HG02759 (cell line): Measurements from ENCODE around the gene CASP4.
"Not testable (repeated sequence)": the region's sequence is repeated elsewhere in the genome, so short reads cannot be mapped to it uniquely, and the experiment has no call there.

Experiments used
- ATAC-seq: cut with Tn5 transposase; IDR thresholded peaks from one replicate; pipeline ENCODE4 v1.9.1; 2021; ENCODE audit warnings: mild to moderate bottlenecking, moderate library complexity; ENCODE audit not compliant: unreplicated experiment

CASP4 gene

DNA sequence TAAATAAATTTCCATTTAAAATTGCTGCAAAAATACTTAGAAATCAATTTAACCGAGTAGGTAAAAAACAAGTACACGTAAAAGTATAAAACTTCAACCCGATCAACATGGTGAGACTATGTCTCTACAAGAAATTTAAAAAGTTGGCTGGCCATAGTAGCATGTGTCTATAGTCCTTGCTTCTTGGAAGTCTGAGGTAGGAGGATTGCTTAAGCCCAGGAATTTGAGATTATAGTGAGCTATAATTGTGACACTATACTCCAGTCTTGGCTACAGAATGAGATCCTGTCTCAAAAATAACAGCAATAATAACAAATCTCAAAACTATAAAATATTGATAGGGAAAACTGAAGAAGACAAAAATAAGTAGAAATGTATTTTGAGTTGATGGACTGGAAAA, 11.1 kb downstream of the CASP4 start:
- no peak for ATAC-seq

DNA sequence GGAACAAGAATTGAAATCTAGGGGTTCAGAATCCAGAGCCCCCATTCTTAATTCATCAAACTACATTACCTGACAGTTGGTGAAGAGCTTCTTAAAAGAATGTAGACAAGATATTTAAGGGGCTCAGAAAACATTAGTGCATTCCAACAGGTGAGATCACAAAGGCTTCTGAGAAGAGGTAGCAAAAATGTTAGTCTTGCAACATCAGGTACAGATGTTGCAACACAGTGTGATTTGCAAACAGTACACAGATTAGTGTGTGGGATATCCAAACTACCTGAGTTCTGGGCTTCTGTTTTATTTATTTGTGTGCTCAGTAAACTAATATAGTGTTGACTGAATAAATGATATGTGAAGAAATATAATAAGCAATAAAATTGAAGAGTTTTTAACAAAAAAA, 11.8 kb downstream of the CASP4 start:
- no peak for ATAC-seq

DNA sequence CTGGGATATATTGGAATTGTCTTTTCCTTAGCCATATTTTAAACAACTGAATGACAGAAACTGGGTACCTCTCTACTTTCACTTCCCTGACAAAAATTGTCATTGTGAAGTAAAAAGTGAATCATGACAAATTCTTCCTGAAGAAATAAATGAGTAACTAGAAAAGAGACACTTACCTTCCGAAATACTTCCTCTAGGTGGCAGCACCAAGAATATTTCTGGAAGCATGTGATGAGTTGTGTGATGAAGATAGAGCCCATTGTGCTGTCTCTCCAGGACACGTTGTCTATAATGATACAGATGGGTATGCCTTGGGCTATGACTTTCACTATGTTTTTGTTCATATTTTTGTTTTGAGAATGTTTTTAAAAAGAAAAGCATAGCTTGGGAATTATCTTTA, 21.5 kb downstream of the CASP4 start:
- peak; percentile 95 for ATAC-seq

DNA sequence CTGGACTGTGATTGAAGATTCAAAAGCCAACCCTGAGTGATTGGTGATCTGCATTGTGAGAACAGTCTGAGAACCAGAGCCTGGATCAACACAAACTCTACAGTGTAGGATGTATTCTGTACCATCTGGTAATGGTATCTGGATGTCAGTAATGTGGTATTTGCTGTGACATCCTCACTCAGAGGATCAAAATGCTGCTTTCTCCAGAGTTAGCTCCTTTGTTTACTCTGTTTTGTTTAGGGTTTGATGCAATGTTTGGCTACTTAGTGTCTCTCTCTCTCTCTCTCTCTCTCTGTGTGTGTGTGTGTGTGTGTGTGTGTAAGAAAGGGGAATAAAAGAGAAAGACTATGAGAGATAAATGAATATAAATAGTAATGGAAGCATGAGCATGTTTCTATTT, 24.3 kb downstream of the CASP4 start:
- ATAC-seq: no peak

DNA sequence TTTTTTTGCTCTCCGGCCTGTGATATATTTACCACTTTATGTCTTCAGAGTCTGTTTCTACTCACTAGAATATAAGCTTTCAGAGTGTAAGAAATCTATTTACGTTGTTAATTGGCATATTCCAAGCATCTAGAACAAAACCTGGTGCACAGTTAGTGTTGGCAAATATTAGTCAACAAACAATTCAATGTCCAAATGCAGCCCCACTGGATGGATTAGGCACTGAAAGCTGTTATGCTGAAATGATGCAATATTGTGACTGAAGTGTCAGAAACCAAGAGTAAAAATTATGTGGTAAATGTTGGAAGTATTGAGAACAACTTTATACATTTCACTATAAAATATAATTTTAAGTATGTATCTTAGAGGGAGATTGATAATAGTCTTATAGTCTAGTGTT, 24.8 kb downstream of the CASP4 start:
- ATAC-seq: no peak

DNA sequence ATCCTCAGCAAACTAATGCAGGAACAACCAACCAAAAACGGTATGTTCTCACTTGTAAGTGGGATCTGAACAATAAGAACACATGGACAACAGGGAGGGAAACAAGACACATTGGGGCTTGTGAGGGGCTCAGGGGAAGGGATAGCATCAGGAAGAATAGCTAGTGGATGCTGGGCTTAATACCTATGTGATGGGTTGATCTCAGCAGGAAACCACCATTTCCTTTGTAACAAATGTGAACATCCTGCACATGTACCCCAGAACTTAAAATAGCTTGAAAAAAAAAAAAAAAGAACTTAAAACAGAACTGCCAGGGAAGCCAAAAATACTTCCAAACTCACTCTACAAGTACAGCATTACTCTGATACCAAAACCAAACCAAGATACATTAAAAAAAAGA, 33.8 kb downstream of the CASP4 start:
- no peak for ATAC-seq

DNA sequence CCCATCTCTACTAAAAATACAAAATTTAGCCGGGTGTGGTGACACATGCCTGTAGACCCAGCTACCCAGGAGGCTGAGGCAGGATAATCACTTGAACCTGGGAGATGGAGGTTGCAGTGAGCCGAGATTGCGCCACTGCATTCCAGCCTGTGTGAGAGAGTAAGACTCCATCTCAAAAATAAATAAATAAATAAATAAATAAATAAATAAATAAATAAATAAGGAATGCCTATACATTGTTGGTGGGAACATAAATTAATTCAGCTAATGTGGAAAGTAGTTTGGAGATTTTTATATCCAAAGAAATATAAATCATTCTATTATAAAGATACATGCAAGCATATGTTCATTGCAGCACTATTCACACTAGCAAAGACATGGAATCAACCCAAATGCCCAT, 34.3 kb downstream of the CASP4 start:
- ATAC-seq: not testable (repeated sequence)

DNA sequence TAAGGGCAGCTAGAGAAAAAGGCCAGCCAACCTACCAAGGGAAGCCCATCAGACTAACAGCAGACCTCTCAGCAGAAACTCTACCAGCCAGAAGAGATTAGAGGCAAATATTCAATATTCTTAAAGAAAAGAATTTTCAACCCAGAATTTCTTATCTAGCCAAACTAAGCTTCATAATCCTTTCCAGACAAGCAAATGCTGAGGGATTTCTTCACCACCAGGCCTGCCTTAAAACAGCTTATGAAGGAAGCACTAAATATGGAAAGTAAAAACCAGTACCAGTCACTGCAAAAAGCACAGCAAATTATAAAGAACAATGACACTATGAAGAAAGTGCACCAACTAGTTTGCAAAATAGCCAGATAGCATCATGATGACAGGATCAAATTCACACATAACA, 39.6 kb downstream of the CASP4 start:
- no peak for ATAC-seq

DNA sequence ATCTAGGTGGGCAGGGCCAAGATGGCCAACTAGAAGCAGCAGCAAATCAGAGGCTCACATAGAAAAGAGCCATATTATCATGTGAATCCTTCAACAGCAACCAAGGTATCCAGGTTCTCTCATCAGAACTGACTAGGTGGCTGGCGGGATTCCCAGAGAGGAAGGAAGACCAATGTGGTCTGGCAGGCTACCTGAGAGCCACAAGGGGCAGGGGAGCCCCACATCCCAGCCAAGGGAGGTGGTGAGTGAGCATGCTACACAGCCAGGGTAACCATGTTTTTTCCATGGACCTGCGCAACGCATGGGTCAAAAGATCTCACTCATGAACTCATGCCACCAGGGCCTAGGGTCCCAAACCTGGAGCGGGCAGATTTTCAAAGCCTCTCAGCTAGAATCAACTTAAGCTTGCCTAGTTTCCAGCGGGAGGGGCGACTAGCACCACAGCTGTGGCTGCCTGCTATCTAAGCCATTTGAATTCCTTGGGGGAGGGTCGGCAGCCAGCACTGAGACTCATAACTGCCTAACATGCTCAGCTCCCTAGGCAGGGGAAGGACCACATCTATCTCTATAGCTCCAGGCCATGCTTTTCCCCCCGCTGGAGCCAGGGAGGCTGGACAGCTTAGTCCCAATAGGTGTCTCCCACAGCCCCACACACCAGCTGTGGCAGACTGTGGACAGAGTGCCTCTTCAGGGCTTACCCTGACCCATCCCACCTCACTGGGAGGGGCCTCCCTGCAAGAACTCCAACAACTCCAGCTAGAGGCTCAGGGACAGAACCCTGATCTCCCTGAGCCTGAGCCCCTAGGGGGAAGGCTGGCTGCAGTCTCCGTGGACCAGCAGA, 41.4 kb downstream of the CASP4 start:
- no peak for ATAC-seq

DNA sequence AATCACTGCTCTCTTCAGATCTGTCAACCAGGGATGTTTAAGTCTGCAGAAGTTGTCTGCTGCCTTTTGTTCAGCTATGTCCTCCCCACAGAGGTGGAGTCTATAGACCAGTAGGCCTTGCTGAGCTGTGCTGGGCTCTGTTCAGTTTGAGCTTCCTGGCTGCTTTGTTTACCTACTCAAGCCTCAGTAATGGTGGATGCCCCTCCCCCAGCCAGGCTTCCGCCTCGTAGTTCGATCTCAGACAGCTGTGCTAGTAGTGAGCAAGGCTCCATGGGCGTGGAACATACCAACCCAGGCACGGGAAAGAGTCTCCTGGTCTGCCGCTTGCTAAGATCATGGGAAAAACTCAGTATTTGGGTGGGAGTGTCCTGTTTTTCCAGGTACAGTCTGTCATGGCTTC, 42.5 kb downstream of the CASP4 start:
- ATAC-seq: no peak

DNA sequence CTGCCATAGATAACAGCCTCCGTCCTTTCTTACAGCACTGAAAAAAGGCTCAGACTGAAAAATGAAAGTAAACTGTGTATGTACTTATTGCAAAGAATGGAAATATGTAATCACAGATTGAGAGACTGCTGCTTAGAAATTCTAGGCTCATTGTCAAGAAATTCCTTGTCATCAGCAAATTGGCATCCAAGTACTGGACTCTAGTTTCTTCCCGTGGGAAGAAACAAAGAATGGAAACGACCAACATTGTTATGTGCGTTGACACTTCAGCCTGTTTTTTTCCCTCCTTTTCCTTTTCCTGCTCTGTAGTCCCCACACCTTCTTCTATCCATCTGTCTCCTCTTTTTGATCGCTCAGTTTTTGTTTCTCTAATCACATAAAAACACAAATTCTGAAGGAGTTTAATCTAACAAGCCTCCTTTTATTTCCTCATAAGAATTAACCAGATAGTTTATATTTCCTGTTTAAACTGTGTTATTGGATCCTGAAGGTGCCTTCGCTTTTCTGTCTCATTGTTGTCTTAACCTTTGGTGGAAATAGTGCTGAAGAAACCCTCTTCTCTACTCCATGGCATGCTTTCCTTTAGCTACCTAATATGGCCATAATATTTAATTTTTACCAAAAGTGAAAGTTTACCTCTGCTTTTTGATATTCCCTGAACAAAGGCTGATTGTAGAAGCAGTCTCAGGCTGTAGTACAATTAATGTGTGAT, 50.1 kb downstream of the CASP4 start:
- ATAC-seq: no peak

DNA sequence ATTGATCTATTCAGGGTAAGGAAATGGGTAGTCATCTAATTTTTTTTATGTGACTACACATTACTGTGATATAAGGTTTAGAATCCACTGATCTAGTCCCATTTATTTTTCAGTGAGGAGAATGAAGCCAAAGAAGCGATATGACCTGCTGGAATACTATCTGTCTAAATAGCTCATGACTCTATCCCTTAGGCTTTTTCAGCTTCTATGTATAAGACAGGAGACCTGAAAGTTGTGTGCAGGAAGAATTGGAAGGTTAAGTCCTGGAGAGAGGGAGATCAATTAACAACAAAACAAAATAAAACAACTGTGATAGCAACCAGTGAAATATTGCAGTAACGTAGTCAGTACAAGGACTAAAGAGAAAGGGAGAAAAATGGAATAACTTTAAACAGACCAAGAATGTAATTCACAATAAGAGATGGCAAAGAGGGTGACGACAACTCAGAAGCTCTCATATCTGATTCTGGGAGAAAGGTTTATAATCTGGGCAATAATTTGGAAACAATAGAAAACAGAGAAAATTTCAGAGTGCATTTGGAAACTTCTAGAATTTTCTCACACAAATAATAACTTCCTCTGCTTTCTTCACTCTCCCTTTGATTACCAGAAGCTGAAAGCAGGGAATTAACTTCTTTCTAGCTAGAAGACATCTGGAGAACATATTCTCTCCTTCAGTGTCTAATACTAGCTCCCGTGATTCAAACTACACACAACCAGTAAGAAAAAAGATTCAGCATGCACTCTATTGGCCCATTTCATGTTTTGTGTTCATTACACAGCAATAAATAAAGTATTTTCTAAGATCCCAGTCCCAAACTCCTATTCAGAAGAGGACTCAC, 50.9 kb downstream of the CASP4 start:
- no peak for ATAC-seq

DNA sequence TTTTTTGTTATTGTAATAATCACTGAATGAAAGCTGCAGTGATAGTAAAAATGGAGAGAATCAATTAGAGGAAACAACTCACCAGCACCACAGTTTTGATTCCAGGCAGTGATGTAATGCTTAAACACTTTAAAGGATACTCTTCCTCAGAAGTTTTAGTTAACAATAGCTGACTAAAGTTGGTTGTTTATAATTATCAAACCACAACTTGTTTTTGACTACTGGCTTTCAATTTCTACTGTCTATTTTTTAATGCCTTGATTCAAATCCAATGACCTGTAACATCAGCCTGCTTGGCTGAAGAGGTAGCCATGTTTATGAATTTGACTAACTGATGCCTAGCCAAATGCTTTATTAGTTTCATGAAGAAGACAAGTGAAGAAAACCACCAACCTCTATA, 51.9 kb downstream of the CASP4 start:
- no peak for ATAC-seq

DNA sequence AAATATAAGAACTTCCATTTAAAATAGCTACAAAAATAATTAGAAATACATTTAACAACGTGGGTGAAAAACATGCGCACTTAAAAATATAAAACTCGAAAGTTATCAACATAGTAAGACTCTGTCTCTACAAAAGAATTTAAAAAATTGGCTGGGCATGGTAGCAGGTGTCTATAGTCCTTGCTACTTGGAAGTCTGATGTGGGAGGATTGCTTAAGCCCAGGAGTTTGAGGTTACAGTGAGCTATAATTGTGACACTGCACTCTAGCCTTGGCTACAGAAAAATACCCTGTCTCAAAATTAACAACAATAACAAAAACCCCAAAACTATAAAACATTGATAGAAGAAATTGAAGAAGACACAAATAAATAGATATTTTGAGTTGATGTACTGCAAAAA, 56.3 kb downstream of the CASP4 start:
- ATAC-seq: no peak

DNA sequence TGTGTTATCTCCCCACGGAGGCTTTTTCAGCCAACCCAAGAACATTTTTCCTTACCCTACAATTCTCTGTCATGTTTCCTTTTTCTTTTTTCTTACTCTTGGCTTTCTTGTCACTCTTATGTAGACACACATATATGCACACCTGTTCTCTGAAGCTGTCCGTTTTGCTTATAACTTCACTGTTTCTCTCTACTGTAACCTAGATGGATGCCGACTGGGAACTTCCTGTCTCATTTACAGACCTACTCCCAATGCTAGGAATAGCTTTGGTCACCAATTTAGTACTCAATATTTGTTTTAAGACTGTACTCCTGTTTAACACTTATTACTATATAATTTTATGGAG, 60.2 kb downstream of the CASP4 start:
- no peak for ATAC-seq

DNA sequence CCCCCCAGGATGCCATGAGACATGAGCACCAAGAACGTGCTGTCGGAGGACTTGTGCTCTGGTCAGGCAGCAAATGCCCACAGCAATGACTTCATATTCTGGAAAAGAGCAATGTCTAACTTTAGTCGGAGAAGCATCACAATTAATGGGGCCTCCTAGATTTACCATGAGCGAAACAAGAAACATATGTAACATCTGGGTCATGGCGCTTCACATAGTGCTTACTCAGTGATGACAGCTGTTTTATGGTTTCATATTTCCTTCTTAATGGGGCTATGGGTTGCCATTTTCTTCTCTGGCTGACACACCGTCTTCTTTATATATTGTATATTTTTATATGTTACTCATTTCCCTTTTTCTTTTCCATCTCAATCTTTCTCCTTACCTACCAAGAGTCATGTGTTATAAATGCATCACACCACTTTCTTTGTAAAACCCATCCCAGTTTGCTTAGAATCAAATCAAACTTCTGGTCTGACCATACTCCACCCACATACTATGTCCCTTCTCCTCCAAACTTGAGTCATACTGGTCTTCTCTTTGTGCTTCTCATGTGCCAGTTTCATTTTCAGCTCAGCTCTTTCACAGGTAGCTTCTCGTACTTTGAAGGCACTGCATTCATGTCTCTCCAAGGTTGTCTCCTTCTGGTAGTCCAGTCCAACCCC, 60.7 kb downstream of the CASP4 start:
- peak; percentile 84 for ATAC-seq

DNA sequence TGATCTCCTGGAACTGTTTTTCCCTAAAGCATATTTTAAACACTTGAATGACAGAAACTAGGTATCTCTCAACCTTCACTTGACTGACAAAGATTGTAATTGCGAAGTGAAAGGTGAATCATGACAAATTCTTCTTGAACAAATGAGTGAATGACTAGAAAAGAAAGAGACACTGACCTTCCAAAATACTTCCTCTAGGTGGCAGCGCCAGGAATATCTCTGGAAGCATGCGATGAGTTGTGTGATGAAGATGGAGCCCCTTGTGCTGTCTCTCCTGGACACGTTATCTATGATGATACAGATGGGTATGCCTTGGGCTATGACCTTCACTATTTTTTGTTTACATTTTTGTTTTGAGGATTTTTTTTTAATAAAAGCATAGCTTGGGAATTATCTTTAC, 63.1 kb downstream of the CASP4 start:
- no peak for ATAC-seq

DNA sequence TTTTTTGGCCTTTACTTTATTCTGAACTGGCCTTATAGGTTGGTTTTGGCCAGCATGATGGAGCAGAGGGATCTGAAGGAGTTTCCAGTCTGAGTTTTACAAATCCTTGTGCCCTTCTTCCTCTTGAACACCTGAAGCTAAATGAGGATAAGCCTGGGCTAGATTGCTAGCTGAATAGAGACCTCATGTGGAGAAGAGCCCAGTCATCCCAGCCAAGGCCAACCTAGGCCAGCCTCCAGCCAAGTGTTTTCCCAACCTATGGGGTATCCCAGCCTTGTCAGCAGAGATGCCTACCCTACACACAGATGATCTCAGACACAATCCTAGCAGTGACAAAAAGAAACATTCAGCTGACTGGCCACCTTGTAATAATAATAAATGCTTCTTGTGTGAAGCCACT, 69.1 kb downstream of the CASP4 start:
- ATAC-seq: no peak

DNA sequence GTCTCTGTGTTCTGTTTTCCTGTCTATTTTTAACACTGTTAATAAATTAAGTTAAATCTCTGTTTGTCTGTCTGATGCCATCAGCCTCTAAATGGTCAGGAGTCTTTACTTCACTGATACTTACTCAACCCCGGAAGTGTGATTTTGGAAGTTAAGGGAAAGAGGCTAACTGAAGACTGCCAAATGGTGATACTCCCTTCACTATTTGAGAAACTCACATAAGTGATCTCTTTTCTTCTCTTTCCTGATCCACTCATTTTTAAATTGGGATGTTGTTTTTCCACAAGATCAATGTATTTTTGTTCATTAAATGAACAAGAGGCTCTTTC, 69.7 kb downstream of the CASP4 start:
- ATAC-seq: no peak

DNA sequence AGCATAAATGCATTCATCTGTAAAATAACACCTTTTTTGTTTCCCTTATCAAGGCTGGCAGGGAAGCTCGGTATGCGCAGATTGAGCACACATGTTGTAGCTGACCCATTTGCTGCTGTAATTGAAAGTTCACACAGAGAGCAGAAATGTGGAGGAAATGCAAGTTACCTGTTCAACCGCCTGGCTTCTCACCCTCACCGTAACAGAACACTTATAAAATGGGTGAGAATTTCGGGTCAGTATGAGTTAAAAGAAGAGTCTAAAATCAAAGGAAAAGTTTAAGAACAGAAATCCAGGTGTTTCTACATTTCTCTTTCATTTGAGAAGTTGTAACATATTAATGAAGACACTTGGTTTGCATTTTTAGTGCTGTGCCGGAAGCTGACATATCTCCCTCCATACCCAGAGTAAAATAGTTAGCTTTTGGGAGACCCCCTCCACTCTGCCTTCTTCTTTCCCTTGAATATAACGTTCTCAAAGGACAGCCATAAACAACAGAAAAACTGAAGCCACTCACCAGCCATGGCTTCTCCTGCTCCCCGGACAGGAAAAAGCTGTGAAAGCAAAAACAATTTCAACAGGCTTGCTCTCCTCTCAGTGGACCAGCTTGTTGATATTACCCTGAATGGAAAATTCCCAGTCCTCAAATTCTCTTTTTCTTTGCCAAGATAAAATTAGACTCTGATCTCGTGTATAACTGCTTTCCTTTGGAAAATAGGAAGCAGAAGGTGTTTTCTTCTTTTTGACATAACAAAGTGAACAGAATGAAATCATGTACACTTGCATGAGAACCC, 70.3 kb downstream of the CASP4 start, which contains the start of gene CASP12:
Gene CASP12, minus strand, starts transcription at position 570 of the 794 bp plus-strand sequence.
- ATAC-seq: no peak
